ENCODE results near the gene FLNC.

Gene FLNC

DNA sequence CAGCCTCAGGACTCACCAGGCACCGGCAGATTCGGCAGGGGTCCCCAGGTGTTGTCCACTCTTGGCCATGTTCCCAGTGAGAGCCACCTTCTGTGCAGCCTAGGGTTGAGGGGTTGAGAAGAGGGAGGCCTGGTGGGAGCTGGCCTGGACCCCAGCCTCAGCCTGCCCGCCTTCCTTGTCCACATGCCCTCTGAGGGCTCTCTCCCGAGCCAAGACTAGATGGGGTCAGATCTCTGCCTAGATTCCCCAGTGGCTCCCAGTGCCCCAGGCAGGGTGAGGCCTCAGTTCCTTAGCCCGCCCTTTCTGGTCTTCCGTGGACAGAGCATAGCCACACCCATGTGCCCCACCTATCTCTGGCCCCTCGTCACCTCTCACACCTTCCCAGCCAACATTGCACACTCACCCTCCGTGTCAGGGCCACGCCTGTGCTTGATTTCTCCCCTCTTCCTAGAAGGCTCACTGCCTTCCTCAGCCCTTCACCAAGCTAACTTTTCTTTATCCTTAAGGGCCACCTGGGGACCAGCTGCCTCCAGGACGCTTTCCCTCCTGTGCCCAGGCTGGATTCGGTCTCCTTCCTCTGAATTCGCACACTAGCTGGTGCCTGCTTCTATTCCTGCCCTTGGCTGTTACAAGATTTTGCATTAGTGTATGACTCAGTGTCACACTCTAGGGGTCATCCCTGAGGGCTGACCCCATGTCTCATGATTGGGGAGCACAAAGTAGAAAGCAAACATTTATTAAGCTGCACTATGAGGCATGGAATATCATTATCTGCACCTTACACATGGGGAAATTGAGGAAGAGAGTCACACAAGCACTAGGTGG is 72.8 kb downstream of the FLNC start:
- no peak for DNase-seq (ENCODE audit: low read depth)
- no peak overlapping the region for H3K4me3 ChIP-seq (ENCODE audit: low read depth, low read length)

DNA sequence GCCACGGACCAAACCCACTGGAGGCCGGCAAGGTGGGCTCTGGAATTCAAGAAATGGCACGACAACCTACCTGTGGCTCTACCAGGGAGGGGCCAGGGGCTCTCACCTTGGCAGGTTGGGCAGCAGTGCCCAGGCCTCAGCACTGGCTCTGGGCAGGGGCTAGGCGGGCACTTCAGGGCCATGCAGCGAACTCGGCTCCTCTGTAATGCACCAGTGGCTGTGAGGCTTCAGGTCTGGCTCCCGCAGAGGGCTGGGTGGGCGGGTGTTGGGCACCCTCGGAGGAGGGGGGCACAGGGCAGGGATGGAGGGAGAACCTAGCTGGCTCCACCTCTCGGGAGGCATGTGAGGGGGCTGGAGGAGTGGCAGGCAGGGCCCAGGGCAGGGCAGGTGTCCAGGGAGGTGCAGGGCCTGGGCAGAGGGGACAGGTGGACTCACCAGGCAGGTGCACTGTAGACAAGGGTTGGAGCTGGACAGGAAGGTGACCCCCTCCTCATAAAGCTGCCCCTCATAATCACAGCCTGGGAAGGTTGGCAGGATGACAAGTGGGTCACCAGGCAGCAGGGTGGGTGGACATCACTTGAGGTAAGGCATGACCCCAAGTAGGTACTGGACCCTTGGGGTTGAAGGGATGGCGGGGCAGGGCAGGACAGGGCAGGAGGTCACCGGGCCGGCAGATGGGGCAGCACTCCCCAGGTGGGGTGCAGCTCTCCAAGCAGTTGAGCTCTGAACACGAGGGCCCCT is 73.6 kb downstream of the FLNC start:
- no peak overlapping the region for H3K4me3 ChIP-seq (ENCODE audit: low read depth, low read length)
- no peak for DNase-seq (ENCODE audit: low read depth)

DNA sequence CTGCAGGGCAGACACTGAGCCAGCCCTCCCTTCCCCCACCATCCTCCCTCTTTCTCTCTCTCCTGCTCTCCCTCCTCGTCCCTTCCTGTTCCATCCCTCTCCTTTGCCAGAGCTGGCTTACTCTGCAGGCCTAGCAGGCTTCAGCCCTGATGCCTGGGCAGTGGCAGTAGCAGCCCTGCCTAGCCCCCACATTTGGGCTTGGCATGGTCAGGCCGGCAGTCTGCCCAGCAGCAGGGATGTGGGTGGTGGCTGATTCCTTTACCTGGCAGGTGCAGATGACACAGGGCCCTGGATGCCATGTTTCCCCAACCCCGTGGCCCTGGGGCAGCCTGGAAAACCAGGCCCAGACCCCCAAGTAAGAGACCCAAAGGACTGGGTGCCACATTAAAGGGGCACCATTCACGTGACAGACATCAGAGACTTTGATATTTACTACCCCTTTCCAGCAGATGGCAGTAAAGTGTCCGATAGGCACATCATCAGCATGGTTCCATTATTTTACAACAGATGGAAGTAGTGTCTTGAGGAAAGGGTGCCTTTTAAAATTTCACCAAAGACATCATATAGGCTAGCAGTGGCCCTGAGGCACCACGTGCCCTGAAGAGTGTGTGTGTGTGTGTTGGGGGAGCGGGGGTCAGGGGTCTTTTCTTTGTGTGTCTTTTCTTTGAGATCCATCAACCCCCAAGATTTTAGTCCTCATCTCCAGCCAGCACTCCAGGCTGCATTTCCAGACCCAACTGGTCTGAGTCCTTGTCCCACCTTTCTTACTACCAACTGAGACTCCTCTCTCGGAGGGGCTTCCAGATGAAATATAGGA is 74.4 kb downstream of the FLNC start:
- DNase-seq (ENCODE audit: low read depth): no peak
- H3K4me3 ChIP-seq (ENCODE audit: low read depth, low read length): no peak overlapping the region

DNA sequence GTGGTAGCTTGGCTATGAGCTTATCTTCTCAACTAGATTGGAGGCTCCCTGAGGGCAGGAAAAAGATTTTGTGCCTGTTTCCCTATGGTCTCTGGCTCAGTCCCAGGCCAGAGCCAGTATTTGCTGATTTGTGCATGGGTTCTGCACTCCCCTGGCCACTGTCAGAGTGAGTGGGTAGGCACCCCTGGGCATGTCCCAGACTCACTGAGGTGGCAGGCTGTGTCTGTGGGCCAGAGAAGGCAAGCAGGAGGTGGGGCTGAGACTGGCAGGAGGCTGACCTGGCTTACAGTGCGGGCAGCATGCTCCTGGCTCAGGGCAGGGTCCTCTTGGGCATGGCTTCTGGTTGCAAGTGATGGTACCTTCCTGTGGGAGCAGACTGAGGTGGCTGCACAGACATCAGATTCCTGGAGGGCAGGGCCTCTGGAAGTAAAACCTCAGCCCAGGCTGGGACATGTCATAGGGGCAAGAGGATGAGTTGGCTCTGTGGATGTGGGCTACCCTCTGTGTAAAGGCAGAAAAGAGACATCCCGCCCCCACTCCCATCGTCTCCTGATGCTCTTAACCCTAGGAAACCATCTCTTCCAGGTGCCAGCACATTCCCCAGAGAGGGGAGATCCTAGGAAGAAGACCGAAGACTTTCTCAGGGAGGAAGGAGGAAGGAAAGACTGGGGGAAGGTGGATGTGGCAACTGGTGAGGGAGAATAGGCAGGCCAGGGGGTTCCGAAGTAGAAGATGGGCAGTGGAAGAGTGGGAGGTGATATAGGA is 76.0 kb downstream of the FLNC start:
- no peak overlapping the region for H3K4me3 ChIP-seq (ENCODE audit: low read depth, low read length)
- no peak for DNase-seq (ENCODE audit: low read depth)

DNA sequence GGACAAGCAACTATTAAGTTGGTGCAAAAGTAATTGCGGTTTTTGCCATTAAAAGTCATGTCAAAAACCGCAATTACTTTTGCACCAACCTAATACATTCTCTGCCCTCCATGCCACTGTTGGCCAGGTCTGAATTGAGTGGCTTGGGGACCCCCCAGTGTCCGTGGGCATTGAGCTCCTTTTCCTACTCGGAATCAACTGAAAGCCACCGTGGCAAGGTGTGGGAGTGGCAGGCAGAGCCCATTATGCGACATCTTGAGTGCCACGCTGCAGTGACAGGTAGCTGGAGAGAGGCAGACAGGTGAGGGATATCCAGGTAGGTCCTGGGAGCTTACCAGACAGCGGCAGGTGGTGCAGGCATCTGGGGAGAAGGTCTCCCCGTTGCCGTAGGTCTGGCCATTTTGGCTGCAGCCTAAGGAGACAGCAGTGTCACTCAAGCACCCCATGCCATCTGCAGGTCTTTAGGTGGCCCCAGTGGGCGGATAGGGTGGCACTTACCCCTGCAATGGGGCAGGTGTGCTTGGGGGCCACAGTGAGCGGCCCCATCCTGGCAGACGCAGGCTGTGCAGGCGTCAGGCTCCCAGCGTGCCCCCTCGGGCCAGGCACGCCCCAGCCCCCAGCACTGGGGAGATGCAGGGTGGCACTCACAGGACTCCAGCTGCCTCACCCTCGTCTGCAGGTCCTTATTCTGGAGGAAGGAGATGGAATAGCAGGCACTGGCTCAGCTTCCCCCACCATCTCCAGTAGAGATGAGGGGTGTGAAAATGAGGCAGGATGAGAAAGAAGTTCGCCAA is 76.8 kb downstream of the FLNC start:
- no peak overlapping the region for H3K4me3 ChIP-seq (ENCODE audit: low read depth, low read length)
- DNase-seq (ENCODE audit: low read depth): no peak

Data from skeletal muscle cell (primary cell).